ENCODE results near the gene RNU1-1. TPM values are rescaled to one million over a fixed set of nuclear protein-coding genes. Genes with fewer than 3 reads are reported as not detected.
"Not testable (repeated sequence)": the region's sequence is repeated elsewhere in the genome, so short reads cannot be mapped to it uniquely, and the experiment has no call there.

RNU1-1 gene
- total RNA-seq, 1 donor from 2014 or later, result 3,041 TPM

DNA sequence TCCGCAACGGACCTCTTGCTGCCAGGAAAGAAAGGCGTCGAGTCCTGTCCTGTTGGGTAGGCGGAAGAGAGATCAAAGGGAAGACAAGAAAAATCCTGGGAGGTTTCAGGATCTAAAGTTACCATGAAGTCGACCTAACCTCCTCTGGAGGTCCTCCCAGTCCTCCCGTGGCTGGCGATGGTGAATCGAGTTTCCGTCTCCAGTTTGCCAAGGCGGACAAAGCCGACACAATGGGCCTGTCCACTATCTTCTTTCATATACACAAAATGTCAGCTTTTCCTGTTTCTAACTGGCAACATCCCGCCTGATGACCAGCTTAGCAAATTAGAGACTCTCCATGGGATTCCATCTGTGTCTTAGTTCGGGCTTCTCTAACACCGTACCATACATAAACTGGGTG, 22.7 kb upstream of the RNU1-1 start:
- H3K27ac Mint-ChIP-seq; intact Hi-C loops (cut with micrococcal nuclease); H3K4me1 Mint-ChIP-seq (ENCODE audit: low read depth); DNase-seq (ENCODE audit: low spot score); H3K4me3 Mint-ChIP-seq; H3K36me3 Mint-ChIP-seq (ENCODE audit: low read depth); H3K9me3 Mint-ChIP-seq: not testable (repeated sequence)
- peaks cover 32% of the 10 kb centered on the region for H3K27me3 Mint-ChIP-seq (ENCODE audit: insufficient read depth)

DNA sequence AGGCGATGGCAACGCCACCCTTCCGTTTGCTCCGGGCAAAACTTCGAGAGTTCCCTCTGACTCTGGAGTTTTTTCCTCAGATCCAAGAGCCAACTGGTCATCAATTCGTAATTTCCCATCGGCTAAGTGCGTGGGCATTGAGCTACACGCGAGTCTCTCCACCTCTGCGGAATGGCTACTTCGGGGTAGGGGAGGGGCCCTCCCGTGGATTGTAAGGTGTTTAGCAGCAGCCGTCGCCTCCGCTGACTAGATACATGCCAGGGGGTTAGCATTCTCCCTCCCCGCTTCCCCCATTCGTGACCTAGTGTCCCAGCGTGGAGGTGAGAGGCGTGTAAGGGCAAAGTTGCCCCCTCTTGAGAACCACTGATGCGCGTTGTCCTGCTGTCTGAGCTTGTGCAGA, 21.8 kb upstream of the RNU1-1 start:
- peaks cover 33% of the 10 kb centered on the region for H3K27me3 Mint-ChIP-seq (ENCODE audit: insufficient read depth)
- H3K27ac Mint-ChIP-seq; H3K4me3 Mint-ChIP-seq; H3K36me3 Mint-ChIP-seq (ENCODE audit: low read depth); intact Hi-C loops (cut with micrococcal nuclease); H3K4me1 Mint-ChIP-seq (ENCODE audit: low read depth); DNase-seq (ENCODE audit: low spot score); H3K9me3 Mint-ChIP-seq: not testable (repeated sequence)

DNA sequence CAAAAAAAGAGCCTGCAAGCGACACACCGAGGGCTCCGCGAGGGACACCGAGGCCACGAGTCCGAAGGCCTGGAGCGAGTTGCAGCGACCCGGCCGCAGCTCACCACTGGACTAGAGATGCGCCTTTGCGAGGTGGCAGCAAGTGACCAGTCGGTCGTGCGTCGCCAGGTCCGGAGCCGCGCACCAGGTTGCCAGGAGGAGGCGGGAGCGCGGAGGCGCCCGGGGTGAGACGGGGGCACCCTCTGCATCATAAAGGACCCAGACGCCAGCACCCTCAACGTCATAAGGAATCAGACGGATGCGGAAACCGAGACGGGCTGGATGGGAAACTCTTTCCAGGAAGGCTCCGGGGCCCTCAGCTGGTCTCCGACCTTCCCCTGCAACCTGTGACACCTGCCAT, 21.4 kb upstream of the RNU1-1 start:
- H3K9me3 Mint-ChIP-seq; H3K27ac Mint-ChIP-seq; intact Hi-C loops (cut with micrococcal nuclease); DNase-seq (ENCODE audit: low spot score); H3K4me1 Mint-ChIP-seq (ENCODE audit: low read depth); H3K4me3 Mint-ChIP-seq; H3K36me3 Mint-ChIP-seq (ENCODE audit: low read depth): not testable (repeated sequence)
- peaks cover 33% of the 10 kb centered on the region for H3K27me3 Mint-ChIP-seq (ENCODE audit: insufficient read depth)

DNA sequence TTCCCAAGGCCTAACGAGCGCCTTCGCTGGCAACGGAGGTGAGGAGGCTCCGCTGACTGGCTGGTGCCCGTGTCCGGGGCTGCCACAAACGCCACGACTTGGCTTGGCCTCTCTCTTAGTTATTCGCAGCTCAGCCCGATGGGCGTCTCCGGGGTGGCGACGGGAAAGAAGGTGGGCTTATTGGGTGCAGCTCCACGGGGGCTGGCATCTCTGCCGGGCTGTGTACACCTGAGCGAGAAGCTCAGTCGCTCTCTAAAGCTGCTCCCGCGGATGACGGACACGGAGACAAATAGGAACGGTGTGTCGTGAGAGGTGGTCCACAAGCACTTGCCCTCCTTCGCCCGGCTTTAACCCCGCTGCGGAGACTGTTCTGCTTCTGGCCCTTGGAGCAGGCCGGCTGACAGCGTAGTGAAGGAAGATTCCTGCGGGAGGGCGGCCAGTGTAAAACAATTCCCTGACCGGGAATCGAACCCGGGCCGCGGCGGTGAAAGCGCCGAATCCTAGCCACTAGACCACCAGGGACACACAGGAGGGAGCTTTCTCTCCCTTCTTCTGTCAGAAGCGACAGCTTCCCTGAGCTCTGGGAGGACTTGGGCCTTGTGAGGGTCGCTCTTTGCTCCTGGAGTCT, 20.9 kb upstream of the RNU1-1 start:
- not testable (repeated sequence) for H3K27ac Mint-ChIP-seq

DNA sequence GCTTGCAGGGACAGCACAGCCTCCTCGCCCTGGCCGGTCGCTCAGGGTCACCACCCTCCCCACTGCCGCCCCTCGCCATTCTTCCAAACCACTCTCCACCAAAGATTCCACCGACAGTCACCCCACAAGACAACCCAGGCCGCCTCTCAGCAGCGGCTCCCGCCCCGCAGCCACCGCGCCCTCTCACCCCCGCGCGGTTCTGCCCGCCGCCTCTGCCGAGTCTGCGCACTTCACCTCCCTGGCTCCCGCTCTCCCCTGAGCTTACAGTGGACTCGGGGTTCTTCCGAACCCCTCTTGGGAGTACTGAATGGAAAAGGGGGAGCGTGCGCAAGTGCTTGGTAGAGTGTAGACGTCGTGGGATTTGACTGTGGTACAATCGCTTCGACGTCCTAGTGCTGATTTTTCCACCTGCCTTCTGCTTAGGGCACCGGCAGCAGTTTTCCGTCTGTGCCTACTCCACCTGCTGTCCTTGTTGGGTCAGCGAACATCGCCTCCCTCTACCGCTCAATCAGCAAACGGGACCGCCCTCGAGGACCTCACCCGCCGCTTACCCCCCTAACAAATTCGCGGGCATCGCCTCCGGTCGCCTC, 20.2 kb upstream of the RNU1-1 start:
- not testable (repeated sequence) for H3K9me3 Mint-ChIP-seq

More for the DNA sequence above, 20.9 kb upstream of the RNU1-1 start:
- DNase-seq (ENCODE audit: low spot score); H3K9me3 Mint-ChIP-seq; H3K36me3 Mint-ChIP-seq (ENCODE audit: low read depth); H3K4me1 Mint-ChIP-seq (ENCODE audit: low read depth); intact Hi-C loops (cut with micrococcal nuclease); H3K4me3 Mint-ChIP-seq: not testable (repeated sequence)
- peaks cover 32% of the 10 kb centered on the region for H3K27me3 Mint-ChIP-seq (ENCODE audit: insufficient read depth)

DNA sequence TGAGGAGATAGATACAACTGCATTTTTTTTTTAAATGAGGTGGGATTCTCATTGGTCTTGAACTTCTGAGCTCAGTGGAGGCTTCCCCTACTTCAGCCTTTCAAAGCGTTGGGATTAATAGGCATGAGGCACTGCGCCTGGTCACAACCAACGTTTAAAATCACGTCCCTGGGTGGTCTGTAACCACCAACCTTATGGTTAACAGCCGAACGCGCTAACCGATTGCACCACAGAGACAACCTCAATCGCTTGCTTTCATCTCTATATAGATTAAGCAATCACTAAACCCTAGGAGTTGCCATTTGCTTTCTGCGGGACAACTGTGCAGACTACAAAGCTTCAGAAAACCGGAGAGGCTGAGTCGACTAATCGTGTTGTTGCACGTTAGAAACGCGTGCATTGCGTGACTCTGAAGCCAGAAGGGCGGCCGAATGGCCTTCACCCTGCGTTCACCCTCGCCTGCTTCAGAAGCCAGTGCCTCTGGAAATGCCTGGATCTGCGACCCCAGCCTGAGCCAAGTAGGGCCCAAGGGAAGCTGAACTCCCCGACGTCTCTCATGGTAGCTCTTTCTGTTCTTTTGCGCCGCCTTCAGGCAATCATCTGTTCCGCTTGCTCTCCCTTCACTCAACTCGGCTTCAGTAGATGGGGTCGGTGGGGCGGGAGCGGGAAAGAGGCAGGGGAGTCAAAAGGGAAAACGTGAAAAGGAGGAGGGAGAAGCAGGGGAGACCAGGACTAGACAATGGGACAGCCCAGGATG, 18.3 kb upstream of the RNU1-1 start:
- DNase-seq (ENCODE audit: low spot score); H3K4me1 Mint-ChIP-seq (ENCODE audit: low read depth); intact Hi-C loops (cut with micrococcal nuclease); H3K27ac Mint-ChIP-seq; H3K9me3 Mint-ChIP-seq; H3K4me3 Mint-ChIP-seq; H3K36me3 Mint-ChIP-seq (ENCODE audit: low read depth): not testable (repeated sequence)
- H3K27me3 Mint-ChIP-seq (ENCODE audit: insufficient read depth), result peaks cover 42% of the 10 kb centered on the region

More for the DNA sequence above, 20.2 kb upstream of the RNU1-1 start:
- peaks cover 32% of the 10 kb centered on the region for H3K27me3 Mint-ChIP-seq (ENCODE audit: insufficient read depth)
- H3K4me1 Mint-ChIP-seq (ENCODE audit: low read depth); DNase-seq (ENCODE audit: low spot score); intact Hi-C loops (cut with micrococcal nuclease); H3K4me3 Mint-ChIP-seq; H3K27ac Mint-ChIP-seq; H3K36me3 Mint-ChIP-seq (ENCODE audit: low read depth): not testable (repeated sequence)

DNA sequence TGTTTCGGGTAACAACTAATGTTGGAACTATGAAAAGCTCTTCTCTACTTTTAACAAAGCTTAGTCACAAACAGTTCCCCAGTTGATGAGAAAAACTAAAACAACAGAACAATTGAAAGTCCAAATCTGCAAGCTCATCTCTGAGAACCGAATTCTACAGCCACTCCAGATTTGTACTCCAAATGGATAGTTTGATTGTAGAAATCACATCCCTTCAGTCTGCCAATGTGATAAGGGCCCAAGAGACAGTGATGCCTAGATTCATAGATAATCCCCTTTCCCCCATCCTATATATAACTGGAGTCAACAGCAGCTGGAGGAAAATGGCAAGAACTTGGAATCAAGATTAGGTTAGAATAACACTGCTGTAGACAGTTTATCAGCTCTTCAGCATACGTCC, 14.3 kb upstream of the RNU1-1 start:
- H3K27me3 Mint-ChIP-seq (ENCODE audit: insufficient read depth), result peaks cover 46% of the 10 kb centered on the region
- H3K9me3 Mint-ChIP-seq; DNase-seq (ENCODE audit: low spot score); H3K4me3 Mint-ChIP-seq; intact Hi-C loops (cut with micrococcal nuclease); H3K27ac Mint-ChIP-seq; H3K4me1 Mint-ChIP-seq (ENCODE audit: low read depth); H3K36me3 Mint-ChIP-seq (ENCODE audit: low read depth): not testable (repeated sequence)

DNA sequence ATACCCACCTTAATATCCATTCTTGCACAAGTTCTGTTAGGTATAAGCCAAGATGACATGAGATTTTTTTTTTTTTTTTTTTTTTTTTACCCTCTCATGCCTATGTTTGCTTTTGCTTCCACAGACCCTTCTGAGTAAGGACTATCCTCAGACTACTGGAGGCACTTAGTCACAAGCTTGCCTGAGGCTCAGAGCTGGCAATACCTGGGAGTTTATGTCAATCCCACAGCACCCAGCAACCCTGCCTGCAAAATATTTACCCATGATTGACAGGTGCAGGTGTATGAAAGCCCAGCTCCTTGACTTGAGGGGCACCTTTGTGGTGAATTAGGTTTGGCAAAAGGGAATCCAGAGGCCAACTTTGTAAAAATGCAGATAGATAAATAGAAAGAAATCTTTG, 11.7 kb upstream of the RNU1-1 start:
- H3K4me3 Mint-ChIP-seq; H3K9me3 Mint-ChIP-seq; intact Hi-C loops (cut with micrococcal nuclease); DNase-seq (ENCODE audit: low spot score); H3K4me1 Mint-ChIP-seq (ENCODE audit: low read depth); H3K36me3 Mint-ChIP-seq (ENCODE audit: low read depth); H3K27ac Mint-ChIP-seq: not testable (repeated sequence)
- peaks cover 48% of the 10 kb centered on the region for H3K27me3 Mint-ChIP-seq (ENCODE audit: insufficient read depth)

DNA sequence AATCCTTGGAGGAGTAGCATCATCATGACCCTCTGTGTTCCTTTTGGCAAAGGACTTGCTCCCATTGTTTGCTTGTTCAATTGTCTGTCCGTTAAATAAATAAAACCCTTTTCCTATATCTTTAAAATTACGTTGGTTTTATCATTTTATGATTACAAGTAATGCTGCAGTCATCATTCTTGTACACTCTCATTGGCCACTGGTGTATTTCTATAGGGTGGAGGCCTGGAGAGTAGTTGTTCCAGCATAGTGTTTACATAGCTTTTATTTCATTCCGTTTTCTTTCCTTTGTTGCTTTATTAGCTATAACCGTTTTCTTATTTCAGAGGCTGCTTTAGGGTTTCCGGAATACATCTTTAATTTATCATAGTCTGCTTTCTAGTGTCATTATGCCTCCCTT, 7.6 kb upstream of the RNU1-1 start:
- H3K4me1 Mint-ChIP-seq (ENCODE audit: low read depth); DNase-seq (ENCODE audit: low spot score); H3K4me3 Mint-ChIP-seq; H3K27ac Mint-ChIP-seq; H3K9me3 Mint-ChIP-seq; intact Hi-C loops (cut with micrococcal nuclease); H3K36me3 Mint-ChIP-seq (ENCODE audit: low read depth): not testable (repeated sequence)
- peaks cover 62% of the 10 kb centered on the region for H3K27me3 Mint-ChIP-seq (ENCODE audit: insufficient read depth)

DNA sequence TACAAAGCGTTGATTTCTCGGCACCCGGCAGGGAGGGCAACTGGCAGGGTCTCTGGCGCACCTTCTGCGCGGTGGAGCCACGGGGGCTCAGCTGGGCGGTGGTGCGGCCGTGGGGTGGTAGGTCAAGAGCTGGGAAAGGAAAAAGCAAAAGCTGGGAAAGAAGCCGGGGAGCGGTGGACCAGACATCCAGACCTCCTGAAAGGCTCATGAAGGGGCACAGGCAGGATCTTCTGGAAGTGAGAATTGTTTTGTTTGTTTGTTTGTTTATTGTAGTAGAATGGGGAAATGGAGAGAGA, 7.2 kb upstream of the RNU1-1 start:
- Mint-ChIP-seq H3K27me3 (ENCODE audit: insufficient read depth) (peaks cover 59% of the 10 kb centered on the region), H3K36me3 (ENCODE audit: low read depth) (no peaks in the 10 kb centered on the region), H3K27ac (no peak overlapping the region), H3K9me3 (no peaks in the 10 kb centered on the region), H3K4me1 (ENCODE audit: low read depth) (no peaks in the 10 kb centered on the region), H3K4me3 (no peak overlapping the region)
- intact Hi-C loops (cut with micrococcal nuclease), result no loop called here
- DNase-seq (ENCODE audit: low spot score), result no peak

DNA sequence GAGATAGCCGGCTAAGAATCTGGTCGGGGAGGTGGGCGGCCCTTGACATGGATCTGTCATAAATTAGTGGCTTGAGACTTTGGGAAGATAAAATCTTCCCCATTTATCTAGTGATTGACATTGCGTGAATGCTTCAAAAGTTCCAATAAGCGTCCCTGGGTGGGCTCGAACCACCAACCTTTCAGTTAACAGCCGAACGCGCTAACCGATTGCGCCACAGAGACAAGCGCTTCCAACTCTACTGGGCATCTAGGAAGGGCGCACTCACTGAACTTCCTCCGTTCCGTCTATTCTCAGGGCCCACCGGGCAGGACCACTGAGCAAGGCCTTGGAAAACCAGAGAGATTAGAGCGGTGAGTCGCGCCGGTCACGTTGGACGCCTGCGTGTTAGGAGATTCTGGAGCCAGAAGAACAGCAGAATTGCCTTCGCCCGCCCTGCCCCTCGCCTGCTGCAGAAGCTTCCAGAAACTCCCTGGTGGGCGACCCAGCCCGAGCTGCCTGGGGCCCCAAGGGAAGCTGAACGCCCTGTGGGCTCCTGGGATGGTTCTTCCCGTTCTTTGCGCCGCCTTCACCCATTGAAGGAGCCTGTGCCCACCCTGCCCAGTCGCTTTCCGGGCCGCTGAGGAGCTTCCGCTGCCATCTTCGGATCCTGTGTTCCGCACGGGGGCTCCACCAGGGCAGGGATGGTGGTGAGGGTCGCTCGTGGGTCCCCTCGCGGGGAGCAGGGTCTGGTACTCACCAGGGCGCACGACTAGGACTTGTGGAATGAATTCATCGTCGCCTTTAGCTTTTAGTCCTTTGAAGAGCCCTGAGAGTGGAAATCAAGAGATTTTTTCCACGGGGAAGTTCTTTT, 6.6 kb upstream of the RNU1-1 start:
- H3K9me3 Mint-ChIP-seq; H3K4me3 Mint-ChIP-seq; H3K27ac Mint-ChIP-seq; H3K36me3 Mint-ChIP-seq (ENCODE audit: low read depth); H3K4me1 Mint-ChIP-seq (ENCODE audit: low read depth); DNase-seq (ENCODE audit: low spot score); intact Hi-C loops (cut with micrococcal nuclease): not testable (repeated sequence)
- H3K27me3 Mint-ChIP-seq (ENCODE audit: insufficient read depth), result peaks cover 56% of the 10 kb centered on the region

DNA sequence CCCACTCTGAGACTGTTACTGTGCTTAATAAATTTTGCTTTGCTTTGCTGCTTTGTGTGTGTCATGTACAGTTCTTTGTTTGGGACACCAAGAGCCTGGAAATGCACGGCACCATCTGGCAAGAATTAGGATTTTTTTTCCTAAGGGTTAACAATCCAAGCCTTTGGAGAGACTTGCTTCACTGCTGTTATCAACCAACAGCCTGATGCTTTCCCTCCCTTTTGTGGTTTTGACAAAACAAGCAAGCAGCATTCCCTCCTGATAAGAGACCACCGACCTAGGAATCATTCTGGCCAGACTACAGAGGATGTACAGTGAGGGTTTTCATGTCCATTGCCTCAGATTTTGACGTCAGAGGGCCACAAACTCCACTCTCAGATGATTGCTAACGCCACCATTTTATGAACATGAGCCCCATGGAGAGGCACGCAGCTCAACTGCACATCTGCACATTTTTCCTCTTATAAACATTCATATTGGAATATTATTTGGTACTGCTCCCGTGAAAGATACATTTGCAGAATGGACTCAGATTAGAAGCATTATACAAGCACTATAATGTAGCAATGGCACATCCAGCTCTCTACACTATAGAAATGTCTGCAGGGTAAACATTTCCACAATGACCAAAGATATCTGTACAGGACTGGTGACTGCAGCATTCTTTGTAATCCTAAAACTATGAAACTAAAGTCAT, 5.3 kb upstream of the RNU1-1 start:
- H3K4me1 Mint-ChIP-seq (ENCODE audit: low read depth); H3K27ac Mint-ChIP-seq; DNase-seq (ENCODE audit: low spot score); H3K4me3 Mint-ChIP-seq; H3K36me3 Mint-ChIP-seq (ENCODE audit: low read depth); H3K9me3 Mint-ChIP-seq; intact Hi-C loops (cut with micrococcal nuclease): not testable (repeated sequence)
- peaks cover 52% of the 10 kb centered on the region for H3K27me3 Mint-ChIP-seq (ENCODE audit: insufficient read depth)
